GM21381 (cell line): ENCODE data around the gene CYTH4.
"Not testable (repeated sequence)": the region's sequence is repeated elsewhere in the genome, so short reads cannot be mapped to it uniquely, and the experiment has no call there.

Source experiments
- ATAC-seq: cut with Tn5 transposase; IDR thresholded peaks from one replicate; pipeline ENCODE4 v1.9.1; 2021; ENCODE audit warnings: mild to moderate bottlenecking, moderate library complexity; ENCODE audit not compliant: unreplicated experiment

CYTH4 gene

GRCh38 chr22:37245740-37246139 is 36.6 kb upstream of the CYTH4 start:
- ATAC-seq = no peak

DNA sequence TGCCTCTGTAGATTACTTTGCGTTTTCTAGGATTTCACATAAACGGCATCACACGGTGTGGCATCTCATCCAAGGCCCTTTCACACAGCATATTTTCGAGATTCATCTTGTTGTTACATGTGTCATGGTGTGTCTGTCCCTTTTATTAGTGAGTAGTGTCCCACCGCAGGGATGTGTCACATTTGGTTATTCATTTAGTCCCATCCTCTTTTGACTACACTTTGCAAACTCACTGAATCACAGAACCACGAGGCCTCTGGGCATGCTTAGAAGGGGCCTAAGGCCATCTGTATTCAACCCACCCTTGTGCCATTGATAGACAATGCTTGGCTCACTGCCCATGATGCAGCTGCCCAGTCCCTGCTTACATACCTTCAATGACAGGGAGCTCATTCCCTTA is 34.1 kb upstream of the CYTH4 start:
- ATAC-seq = no peak

GRCh38 chr22:37249986-37250385 is 32.3 kb upstream of the CYTH4 start:
- ATAC-seq = no peak

- ATAC-seq = not testable (repeated sequence)
These were observed 30.5 kb upstream of the CYTH4 start for GRCh38 chr22:37251836-37252235.

GRCh38 chr22:37253126-37253660 is 29.1 kb upstream of the CYTH4 start:
- no peak for ATAC-seq

GRCh38 chr22:37254209-37254866 is 28.0 kb upstream of the CYTH4 start:
- ATAC-seq = no peak

DNA sequence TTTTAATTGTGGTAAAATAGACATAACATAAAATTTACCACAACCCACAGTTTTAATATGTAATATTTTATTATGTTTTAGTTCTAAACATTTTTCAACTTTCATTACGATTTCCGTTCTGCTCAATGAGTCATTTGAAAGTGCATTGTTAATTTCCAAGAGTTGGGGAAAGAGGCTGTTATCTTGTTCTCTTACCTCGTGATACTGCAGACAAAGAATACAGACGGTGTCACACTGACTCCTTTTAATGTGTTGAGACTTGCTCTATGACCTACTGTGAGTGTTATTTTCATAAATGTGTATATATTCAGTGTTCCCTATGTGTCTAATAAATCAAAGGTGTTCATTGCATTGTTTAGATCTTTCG is 27.5 kb upstream of the CYTH4 start:
- ATAC-seq = no peak

- no peak for ATAC-seq
These were observed 26.7 kb upstream of the CYTH4 start for GRCh38 chr22:37255558-37256006.

DNA sequence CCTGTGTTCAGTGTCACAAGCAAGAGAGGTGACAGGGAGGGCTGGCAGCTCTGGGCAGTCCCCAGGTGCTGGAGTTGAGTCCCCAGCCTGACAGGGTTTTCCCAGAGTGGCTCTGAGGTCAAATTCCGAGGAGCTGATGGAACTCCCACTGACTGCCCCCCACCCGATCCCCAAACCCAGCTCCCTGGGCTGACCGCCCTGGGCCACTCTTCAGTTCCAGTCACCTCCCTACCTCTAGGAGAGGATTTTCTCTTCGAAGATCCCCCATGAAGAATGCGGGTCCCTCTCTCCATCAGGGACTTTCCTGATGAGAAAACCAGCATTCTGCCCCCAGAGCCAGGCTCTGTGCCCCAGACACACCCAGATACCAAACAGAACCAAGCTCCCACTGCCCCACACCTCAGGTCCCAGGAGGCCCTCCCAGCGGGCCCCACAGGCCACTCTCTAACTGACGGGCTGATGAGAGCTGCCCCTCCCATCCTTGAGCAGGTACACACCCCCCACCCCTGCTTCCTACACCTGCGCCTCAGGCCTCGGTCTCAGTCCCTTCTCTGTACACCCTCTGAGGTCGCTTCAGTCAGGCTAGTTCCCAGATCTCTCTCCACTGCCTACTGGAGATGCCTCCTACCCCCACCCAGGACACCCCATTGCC is 26.1 kb upstream of the CYTH4 start:
- no peak for ATAC-seq

GRCh38 chr22:37258005-37258752 is 24.1 kb upstream of the CYTH4 start:
- no peak for ATAC-seq

DNA sequence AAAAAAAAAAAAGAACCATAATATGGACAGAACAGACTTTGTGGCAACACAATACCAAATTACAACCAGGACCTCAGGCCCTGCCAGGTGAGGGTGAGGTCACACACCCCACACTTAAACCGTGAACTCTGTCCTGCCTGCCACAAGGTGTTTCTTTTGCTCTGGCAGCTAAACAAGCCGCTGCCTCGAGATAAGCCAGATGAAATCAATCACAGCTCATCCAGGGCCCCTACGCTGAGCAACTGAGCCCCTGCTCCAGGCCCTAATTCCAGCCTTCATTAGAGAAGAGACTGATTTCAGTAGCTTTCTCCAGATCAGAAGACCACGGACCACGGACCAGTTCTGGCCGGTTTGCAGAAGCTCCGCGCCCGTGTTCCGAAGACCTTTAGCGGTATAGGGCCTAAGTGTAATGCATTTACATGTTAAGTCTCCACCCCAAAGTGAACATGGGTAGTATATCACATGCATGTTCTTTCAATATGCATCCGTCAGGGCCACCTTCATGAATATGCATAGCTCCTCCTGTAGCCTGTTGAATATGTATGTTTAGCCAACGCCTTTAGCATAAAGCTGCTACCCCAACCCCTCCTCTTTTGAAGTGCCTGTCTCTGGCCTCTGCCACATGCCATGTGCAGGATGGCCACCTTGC is 23.4 kb upstream of the CYTH4 start:
- ATAC-seq = no peak

DNA sequence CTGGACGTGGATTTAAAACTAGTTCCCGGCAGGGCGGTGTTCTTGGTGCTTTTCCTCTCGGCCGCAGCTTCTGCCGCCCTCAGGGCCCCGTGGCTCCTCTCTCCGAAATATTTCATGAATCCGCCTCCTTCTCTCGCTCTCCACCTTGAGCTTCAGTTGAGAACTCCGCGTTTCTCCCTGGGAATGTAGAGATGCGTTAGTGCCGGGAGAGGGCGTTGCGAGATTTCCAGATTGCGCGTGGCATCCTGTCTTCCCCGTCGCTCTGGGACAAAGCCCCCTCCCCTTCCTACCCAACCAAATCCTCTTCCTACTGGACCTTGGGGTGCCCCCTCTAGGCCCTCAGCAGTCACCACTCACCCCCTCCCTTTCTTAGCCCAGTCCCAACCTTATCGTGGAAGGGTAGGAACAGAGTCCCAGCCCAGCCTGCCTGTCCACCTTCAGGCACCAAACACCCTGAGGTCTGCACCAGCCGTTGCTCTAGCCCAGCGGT is 22.7 kb upstream of the CYTH4 start:
- no peak for ATAC-seq

DNA sequence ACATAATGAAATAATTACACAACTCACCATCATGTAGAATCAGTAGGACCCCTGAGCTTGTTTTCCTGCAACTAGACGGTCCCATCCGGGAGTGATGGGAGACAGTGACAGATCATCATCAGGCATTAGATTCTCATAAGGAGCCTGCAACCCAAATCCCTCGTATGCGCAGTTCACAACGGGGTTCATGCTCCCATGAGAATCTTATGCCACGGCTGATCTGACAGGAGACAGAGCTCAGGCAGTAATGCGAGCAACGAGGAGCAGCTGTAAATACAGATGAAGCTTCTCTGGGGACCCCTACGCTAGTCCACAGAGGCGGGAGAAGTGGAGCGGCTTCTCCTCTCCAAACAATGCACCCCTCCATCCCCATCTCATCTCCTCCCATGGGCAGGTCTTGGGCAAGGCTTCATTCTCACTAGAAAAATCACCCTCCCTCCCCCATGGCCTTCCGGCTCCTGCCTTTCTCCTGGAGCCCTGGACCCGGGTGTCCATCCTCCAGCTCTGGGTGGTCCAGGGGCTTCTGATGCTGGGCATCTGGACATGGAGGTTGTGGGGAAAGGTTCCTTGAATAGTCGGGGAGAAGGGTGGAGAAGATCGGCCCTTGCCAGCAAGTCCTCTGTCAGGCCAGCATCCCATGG is 22.0 kb upstream of the CYTH4 start:
- no peak for ATAC-seq

- ATAC-seq = no peak
These were observed 21.4 kb upstream of the CYTH4 start for GRCh38 chr22:37260901-37261336.

GRCh38 chr22:37262346-37262745 is 20.0 kb upstream of the CYTH4 start:
- ATAC-seq = no peak

DNA sequence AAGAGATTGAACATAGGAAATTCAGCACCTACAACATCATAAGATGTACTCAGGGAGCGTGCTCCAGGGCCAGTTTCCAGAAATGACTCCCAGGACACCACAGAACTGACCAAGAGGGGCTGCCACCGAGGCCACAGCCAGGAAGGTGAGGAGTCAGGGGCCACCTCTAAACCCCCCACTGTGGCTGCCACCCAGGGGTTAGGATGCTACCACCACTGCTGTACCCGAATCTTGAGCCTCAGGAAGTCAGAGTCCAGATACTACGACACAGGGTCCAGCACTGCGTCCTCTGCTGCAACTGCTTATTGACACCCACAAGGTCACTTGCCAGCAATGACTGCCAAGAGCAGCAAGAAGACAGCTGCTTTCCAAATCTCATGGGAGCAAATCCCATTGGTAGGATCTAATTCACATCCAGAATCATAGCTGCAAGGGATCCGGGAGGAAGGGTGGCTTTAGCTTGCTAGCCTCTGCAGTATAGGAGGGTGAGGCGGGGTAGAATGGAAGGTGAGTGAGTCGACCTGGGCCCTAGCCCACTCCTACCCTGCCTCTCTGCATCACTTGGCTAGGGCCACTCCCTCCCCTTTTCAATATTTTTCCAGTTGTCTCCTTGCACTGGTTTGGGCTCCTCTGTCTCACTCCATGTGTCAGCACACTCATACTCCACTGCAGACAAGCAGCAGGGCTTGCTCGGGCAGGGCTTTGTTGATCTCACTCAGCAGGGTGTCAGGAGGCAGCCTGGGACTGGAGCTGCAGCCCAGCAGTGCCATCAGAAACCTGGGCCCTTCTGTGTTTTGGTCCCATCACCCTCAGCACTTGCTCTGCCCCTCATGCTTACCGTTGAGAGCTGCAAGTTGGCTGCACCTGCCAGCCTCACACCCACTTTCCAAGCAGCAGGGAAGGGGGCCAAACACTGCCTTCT is 18.1 kb upstream of the CYTH4 start:
- no peak for ATAC-seq

DNA sequence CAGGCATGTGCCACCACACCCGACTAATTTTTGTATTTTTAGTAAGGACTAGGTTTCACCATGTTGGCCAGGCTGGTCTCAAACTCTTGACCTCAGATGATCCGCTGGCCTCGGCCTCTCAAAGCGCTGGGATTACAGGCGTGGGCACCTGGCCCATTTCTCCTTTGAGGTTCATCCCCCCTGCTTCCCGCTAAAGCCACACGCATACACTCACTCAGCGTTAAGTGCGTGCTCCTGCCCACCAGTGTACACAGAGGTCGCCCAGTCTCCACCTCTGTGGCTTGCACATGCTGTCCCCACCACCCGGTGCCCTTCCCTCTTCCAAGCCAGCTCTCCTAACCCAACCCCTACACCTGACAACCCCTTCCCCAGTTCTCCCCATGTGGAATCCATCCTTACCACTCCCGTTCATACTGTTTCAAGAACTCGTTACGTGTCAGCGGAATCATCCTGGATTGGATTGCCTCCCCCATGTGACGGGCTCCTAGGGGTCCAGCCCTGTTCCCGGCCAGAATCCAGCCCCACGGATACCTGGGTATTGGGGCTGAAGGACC is 15.7 kb upstream of the CYTH4 start:
- ATAC-seq = no peak

DNA sequence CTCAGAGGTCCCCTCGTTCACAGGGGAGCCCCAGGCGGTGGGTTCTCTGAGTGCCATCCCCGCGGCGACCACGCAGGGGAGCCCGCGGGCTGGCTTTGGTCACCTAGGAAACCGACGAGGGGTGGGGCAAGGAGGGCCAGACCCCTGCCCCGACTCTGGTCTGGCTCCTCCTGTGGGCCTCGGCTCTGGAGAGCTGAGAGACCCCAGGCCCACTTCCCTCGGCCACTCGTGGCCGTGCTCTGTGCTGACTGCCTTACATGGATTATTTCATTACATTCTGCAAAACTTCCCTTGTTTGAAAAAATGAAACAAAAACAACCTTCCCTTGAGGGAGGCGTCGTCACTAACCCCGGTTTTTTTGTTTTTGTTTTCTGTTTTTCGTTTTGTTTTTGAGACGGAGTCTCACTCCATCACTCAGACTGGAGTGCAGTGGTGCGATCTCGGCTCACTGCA is 15.1 kb upstream of the CYTH4 start:
- peak; percentile 65 for ATAC-seq
